ENCODE measurements around the gene LEAP2. TPM values are rescaled to one million over a fixed set of nuclear protein-coding genes. Genes with fewer than 3 reads are reported as not detected.

The LEAP2 gene
- total RNA-seq, 1 experiment from 2014 or later: 2.3 TPM

DNA sequence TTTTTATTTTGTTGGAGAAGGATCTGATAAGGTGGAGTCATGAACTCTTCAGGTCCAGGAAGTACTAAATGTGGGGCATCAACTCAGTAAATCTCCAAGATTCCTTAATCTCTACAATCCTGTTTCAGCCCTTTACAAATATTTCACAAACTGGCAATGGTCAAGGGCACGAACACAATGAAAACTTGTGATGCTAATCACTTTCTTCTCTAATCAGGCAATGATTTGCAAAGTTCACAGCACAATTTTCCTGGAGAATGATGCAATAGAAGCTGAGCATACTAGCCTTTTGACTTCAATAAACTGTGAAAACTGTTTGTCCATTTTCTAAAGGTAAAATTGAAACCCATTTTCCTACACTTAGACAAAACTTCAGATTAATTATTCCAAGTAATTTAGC, 24.1 kb upstream of the LEAP2 start:
- no peak for DNase-seq
- Mint-ChIP-seq H3K27me3 (ENCODE audit: unreplicated experiment) (no peaks in the 10 kb centered on the region), H3K36me3 (ENCODE audit: insufficient read depth, unreplicated experiment) (no peaks in the 10 kb centered on the region), H3K4me3 (ENCODE audit: low read depth, unreplicated experiment) (no peak overlapping the region), H3K4me1 (ENCODE audit: low read depth, unreplicated experiment) (peaks cover 13% of the 10 kb centered on the region), H3K27ac (ENCODE audit: unreplicated experiment) (no peak overlapping the region), H3K9me3 (ENCODE audit: low read depth, unreplicated experiment) (no peaks in the 10 kb centered on the region)
- BruUV-seq (replicated peaks): no TSS peak
- CTCF ChIA-PET: interaction anchor here (0.5 to 0.8 kb wide), 2 partner anchors 8 to 295 kb away, joined by 3 to 5 read pairs; no protein-coding TSS in a partner anchor
- TF ChIP-seq, protein P1, sequence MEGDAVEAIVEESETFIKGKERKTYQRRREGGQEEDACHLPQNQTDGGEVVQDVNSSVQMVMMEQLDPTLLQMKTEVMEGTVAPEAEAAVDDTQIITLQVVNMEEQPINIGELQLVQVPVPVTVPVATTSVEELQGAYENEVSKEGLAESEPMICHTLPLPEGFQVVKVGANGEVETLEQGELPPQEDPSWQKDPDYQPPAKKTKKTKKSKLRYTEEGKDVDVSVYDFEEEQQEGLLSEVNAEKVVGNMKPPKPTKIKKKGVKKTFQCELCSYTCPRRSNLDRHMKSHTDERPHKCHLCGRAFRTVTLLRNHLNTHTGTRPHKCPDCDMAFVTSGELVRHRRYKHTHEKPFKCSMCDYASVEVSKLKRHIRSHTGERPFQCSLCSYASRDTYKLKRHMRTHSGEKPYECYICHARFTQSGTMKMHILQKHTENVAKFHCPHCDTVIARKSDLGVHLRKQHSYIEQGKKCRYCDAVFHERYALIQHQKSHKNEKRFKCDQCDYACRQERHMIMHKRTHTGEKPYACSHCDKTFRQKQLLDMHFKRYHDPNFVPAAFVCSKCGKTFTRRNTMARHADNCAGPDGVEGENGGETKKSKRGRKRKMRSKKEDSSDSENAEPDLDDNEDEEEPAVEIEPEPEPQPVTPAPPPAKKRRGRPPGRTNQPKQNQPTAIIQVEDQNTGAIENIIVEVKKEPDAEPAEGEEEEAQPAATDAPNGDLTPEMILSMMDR (IDR thresholded peaks at IDR 0.05; ENCODE audit: unreplicated experiment): no peak
- intact Hi-C loops (cut with micrococcal nuclease; ENCODE audit: unreplicated experiment): no loop called here

DNA sequence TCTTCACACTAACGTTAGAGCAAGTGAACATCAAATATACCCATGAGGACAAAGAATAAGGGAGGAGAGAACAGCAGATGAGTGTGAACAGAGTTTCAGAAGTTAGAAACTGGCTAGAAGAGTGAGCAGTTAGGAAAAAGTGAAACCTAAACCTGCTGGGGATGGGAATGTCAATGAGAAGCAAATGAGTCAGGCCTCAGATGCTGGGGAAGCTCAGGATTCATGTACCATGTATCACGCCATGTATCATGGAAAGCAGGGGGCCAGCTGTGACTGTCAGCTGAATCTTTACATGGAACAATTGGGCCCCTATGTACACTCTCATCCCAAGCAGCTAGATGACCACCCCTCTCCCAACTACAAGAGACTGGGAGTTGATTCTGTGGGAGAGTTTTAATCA, 23.4 kb upstream of the LEAP2 start:
- Mint-ChIP-seq H3K9me3 (ENCODE audit: low read depth, unreplicated experiment) (no peaks in the 10 kb centered on the region), H3K27me3 (ENCODE audit: unreplicated experiment) (no peaks in the 10 kb centered on the region)
- CTCF ChIA-PET: no interaction called here

DNA sequence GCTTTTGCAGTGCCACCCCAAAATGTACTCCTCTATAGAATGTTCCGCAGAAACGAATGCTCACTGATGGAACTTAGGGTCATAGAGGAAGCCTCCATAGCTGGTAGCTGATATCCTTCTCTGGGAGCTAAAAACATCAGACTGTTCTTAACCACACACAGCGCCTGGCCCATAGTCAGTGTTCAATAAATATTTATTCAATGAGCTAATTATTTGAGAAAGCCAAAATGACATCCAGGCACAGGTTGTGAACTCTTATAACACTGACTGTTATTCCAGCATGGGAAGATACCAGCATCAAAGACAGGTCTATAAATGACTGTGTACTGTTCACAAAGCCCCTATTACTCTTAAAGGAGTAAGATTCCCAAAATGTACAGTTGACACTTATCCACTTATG, 20.1 kb upstream of the LEAP2 start:
- Mint-ChIP-seq H3K36me3 (ENCODE audit: insufficient read depth, unreplicated experiment) (no peaks in the 10 kb centered on the region), H3K4me1 (ENCODE audit: low read depth, unreplicated experiment) (peaks cover 13% of the 10 kb centered on the region), H3K27ac (ENCODE audit: unreplicated experiment) (no peak overlapping the region), H3K4me3 (ENCODE audit: low read depth, unreplicated experiment) (no peak overlapping the region), H3K9me3 (ENCODE audit: low read depth, unreplicated experiment) (no peaks in the 10 kb centered on the region), H3K27me3 (ENCODE audit: unreplicated experiment) (no peaks in the 10 kb centered on the region)
- TF ChIP-seq, protein P1 (IDR thresholded peaks at IDR 0.05; ENCODE audit: unreplicated experiment): no peak
- BruUV-seq (replicated peaks): no TSS peak
- CTCF ChIA-PET: interaction anchor here (0.9 kb wide), 1 partner anchor 14 kb away, joined by 3 read pairs; no protein-coding TSS in a partner anchor
- no peak for DNase-seq
- intact Hi-C loops (cut with micrococcal nuclease; ENCODE audit: unreplicated experiment): no loop called here

More for the DNA sequence above, 23.4 kb upstream of the LEAP2 start:
- Mint-ChIP-seq H3K36me3 (ENCODE audit: insufficient read depth, unreplicated experiment) (no peaks in the 10 kb centered on the region), H3K27ac (ENCODE audit: unreplicated experiment) (no peak overlapping the region), H3K4me3 (ENCODE audit: low read depth, unreplicated experiment) (no peak overlapping the region), H3K4me1 (ENCODE audit: low read depth, unreplicated experiment) (peaks cover 13% of the 10 kb centered on the region)
- no peak for DNase-seq
- TF ChIP-seq, protein P1 (IDR thresholded peaks at IDR 0.05; ENCODE audit: unreplicated experiment): no peak
- intact Hi-C loops (cut with micrococcal nuclease; ENCODE audit: unreplicated experiment): no loop called here
- no TSS peak for BruUV-seq (replicated peaks)

DNA sequence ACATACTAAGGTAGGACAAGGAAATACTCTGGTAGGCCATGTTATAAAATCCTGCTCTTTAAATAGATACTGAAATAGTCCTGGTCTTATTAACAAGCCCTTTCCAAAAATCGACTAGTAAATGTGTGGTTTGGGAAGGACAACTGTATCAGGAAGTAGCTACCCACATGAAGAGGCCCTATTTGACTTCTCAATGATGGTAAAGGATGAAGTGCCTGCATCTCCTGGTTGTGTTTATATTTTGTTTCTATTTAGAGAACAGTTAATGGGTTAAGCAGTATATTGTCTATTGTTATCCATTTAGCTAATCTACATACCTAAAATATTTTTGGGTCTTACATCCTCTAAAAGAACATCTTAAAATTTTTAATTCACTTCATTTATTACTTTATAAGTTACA, 19.7 kb upstream of the LEAP2 start:
- peaks cover 13% of the 10 kb centered on the region for H3K4me1 Mint-ChIP-seq (ENCODE audit: low read depth, unreplicated experiment)
- no TSS peak for BruUV-seq (replicated peaks)
- H3K27me3 Mint-ChIP-seq (ENCODE audit: unreplicated experiment): no peaks in the 10 kb centered on the region
- no peaks in the 10 kb centered on the region for H3K9me3 Mint-ChIP-seq (ENCODE audit: low read depth, unreplicated experiment)
- intact Hi-C loops (cut with micrococcal nuclease; ENCODE audit: unreplicated experiment): no loop called here
- DNase-seq: no peak
- TF ChIP-seq, protein P1 (IDR thresholded peaks at IDR 0.05; ENCODE audit: unreplicated experiment): no peak
- H3K36me3 Mint-ChIP-seq (ENCODE audit: insufficient read depth, unreplicated experiment): no peaks in the 10 kb centered on the region
- CTCF ChIA-PET: interaction anchor here (0.9 kb wide), 2 partner anchors 14 to 47 kb away, joined by 3 read pairs; no protein-coding TSS in a partner anchor
- no peak overlapping the region for H3K27ac Mint-ChIP-seq (ENCODE audit: unreplicated experiment)
- H3K4me3 Mint-ChIP-seq (ENCODE audit: low read depth, unreplicated experiment): no peak overlapping the region

Data from Calu3 (cell line).